H9 (cell line): Measurements from ENCODE around the gene ISL1. TPM values are rescaled to one million over a fixed set of nuclear protein-coding genes. Genes with fewer than 3 reads are reported as not detected.
A peak's percentile ranks its signal among the peaks of the same experiment; 100 is the strongest.

Source experiments
- DNase-seq: peaks from one replicate; pipeline ENCODE4 v3.0.0-alpha.2; 2017
- H2AFZ ChIP-seq: one replicate; pipeline ENCODE4 v1.6.1; 2013; ENCODE audit warnings: mild to moderate bottlenecking, low read length, control low read depth, moderate library complexity
- H2AK5ac ChIP-seq: 2 replicates; pipeline ENCODE4 v1.6.1; 2013; ENCODE audit warnings: low read length, control low read depth, mixed read lengths; ENCODE audit not compliant: insufficient read length
- H2BK120ac ChIP-seq: one replicate; pipeline ENCODE4 v1.6.1; 2013; ENCODE audit warnings: low read depth, mild to moderate bottlenecking, low read length, control low read depth, inconsistent platforms; ENCODE audit not compliant: poor library complexity, severe bottlenecking
- H2BK12ac ChIP-seq: 2 replicates; pipeline ENCODE4 v1.6.1; 2013; ENCODE audit warnings: low read length, control low read depth, mixed read lengths, low read depth; ENCODE audit not compliant: insufficient read length
- H2BK15ac ChIP-seq: 2 replicates; pipeline ENCODE4 v1.6.1; 2013; ENCODE audit warnings: low read depth, low read length, control low read depth
- H2BK20ac ChIP-seq: one replicate; pipeline ENCODE4 v1.6.1; 2013; ENCODE audit warnings: low read depth, mild to moderate bottlenecking, low read length, control low read depth, inconsistent platforms; ENCODE audit not compliant: poor library complexity, severe bottlenecking
- H2BK5ac ChIP-seq: 2 replicates; pipeline ENCODE4 v1.6.1; 2013; ENCODE audit warnings: low read length, control low read depth, mixed read lengths; ENCODE audit not compliant: insufficient read length
- H3K14ac ChIP-seq: 2 replicates; pipeline ENCODE4 v1.6.1; 2013; ENCODE audit warnings: low read length, control low read depth; ENCODE audit not compliant: insufficient read depth
- H3K18ac ChIP-seq: 2 replicates; pipeline ENCODE4 v1.6.1; 2013; ENCODE audit warnings: low read depth, mild to moderate bottlenecking, mixed read lengths, low read length, control low read depth; ENCODE audit not compliant: insufficient read length
- H3K23ac ChIP-seq: 2 replicates; pipeline ENCODE4 v1.6.1; 2013; ENCODE audit warnings: low read length, control low read depth, mixed read lengths, low read depth; ENCODE audit not compliant: insufficient read length
- H3K23me2 ChIP-seq: 2 replicates; pipeline ENCODE4 v1.6.1; 2013; ENCODE audit warnings: low read depth, mild to moderate bottlenecking, mixed read lengths, low read length, control low read depth; ENCODE audit not compliant: insufficient read length, poor library complexity, severe bottlenecking
- H3K27ac ChIP-seq: 2 replicates; pipeline ENCODE4 v1.5.1; 2013; ENCODE audit warnings: low read length, control low read depth, mixed read lengths, low read depth; ENCODE audit not compliant: insufficient read length
- H3K27me3 ChIP-seq: 2 replicates; pipeline ENCODE4 v1.6.1; 2013; ENCODE audit warnings: low read length, control low read depth, inconsistent platforms; ENCODE audit not compliant: insufficient read depth
- H3K4ac ChIP-seq: 2 replicates; pipeline ENCODE4 v1.6.1; 2013; ENCODE audit warnings: low read depth, mild to moderate bottlenecking, control low read depth, inconsistent platforms, low read length, moderate library complexity
- H3K4me1 ChIP-seq: 2 replicates; pipeline ENCODE4 v1.6.1; 2013; ENCODE audit warnings: low read length, control low read depth, inconsistent platforms; ENCODE audit not compliant: insufficient read depth
- H3K4me2 ChIP-seq: 2 replicates; pipeline ENCODE4 v1.6.1; 2013; ENCODE audit warnings: low read length, control low read depth, mixed read lengths; ENCODE audit not compliant: insufficient read length, insufficient read depth
- H3K56ac ChIP-seq: 2 replicates; pipeline ENCODE4 v1.6.1; 2013; ENCODE audit warnings: low read depth, mild to moderate bottlenecking, mixed read lengths, low read length, control low read depth; ENCODE audit not compliant: insufficient read length
- H3K79me1 ChIP-seq: 2 replicates; pipeline ENCODE4 v1.6.1; 2013; ENCODE audit warnings: low read depth, mild to moderate bottlenecking, moderate library complexity, low read length, control low read depth, inconsistent platforms; ENCODE audit not compliant: insufficient read depth, poor library complexity, severe bottlenecking
- H3K79me2 ChIP-seq: 2 replicates; pipeline ENCODE4 v1.6.1; 2013; ENCODE audit warnings: low read length, control low read depth, inconsistent platforms; ENCODE audit not compliant: insufficient read depth
- H3K9ac ChIP-seq: 2 replicates; pipeline ENCODE4 v1.6.1; 2013; ENCODE audit warnings: low read length, control low read depth, mixed read lengths; ENCODE audit not compliant: insufficient read length; ENCODE audit errors: extremely low read depth
- H3K9me3 ChIP-seq: one replicate; pipeline ENCODE4 v1.6.1; 2013; ENCODE audit warnings: low read depth, low read length, inconsistent platforms; ENCODE audit not compliant: control insufficient read depth
- H3T11ph ChIP-seq: one replicate; pipeline ENCODE4 v1.6.1; 2013; ENCODE audit warnings: mild to moderate bottlenecking, low read length, control low read depth, inconsistent platforms
- H4K20me1 ChIP-seq: one replicate; pipeline ENCODE4 v1.6.1; 2013; ENCODE audit not compliant: control insufficient read depth, insufficient read length, insufficient read depth
- H4K5ac ChIP-seq: 2 replicates; pipeline ENCODE4 v1.6.1; 2013; ENCODE audit warnings: low read depth, mild to moderate bottlenecking, mixed read lengths, low read length, control low read depth; ENCODE audit not compliant: insufficient read length
- H4K8ac ChIP-seq: replicated peaks from 2 replicates; pipeline ENCODE4 v1.6.1; 2013; ENCODE audit warnings: low read length, control low read depth, mixed read lengths, low read depth; ENCODE audit not compliant: insufficient read length
- H4K91ac ChIP-seq: 2 replicates; pipeline ENCODE4 v1.6.1; 2013; ENCODE audit warnings: low read depth, mild to moderate bottlenecking, moderate library complexity, mixed read lengths, low read length, control low read depth; ENCODE audit not compliant: insufficient read length
- H3K27ac Mint-ChIP-seq, 3 experiments: 2 replicates in 2 of 3; 3 replicates in 1 of 3; pipeline ENCODE4 v1.8.0; 2020 to 2021; ENCODE audit warnings: mixed read lengths in 3 of 3, mild to moderate bottlenecking in 1 of 3, moderate library complexity in 1 of 3
- H3K27me3 Mint-ChIP-seq: 2 replicates; pipeline ENCODE4 v1.8.0; 2021; ENCODE audit warnings: low read depth, mild to moderate bottlenecking, moderate library complexity, mixed read lengths
- H3K36me3 Mint-ChIP-seq, 3 experiments: 2 replicates in 2 of 3; 3 replicates in 1 of 3; pipeline ENCODE4 v1.8.0; 2020 to 2021; ENCODE audit warnings: low read depth in 3 of 3, mixed read lengths in 3 of 3; ENCODE audit not compliant: insufficient read depth in 1 of 3
- H3K4me1 Mint-ChIP-seq, 2 experiments: 2 replicates each; pipeline ENCODE4 v1.8.0; 2020; ENCODE audit warnings: mixed read lengths in 2 of 2
- H3K4me3 Mint-ChIP-seq, 2 experiments: 2 replicates in 1 of 2; 3 replicates in 1 of 2; pipeline ENCODE4 v1.8.0; 2020 to 2021; ENCODE audit warnings: mild to moderate bottlenecking in 2 of 2, mixed read lengths in 2 of 2, moderate library complexity in 1 of 2
- H3K9me3 Mint-ChIP-seq, 2 experiments: 2 replicates in 1 of 2; 3 replicates in 1 of 2; pipeline ENCODE4 v1.8.0; 2020; ENCODE audit warnings: mild to moderate bottlenecking in 2 of 2, mixed read lengths in 2 of 2, moderate library complexity in 1 of 2
- CTCF ChIP-seq: fragments of 200-600 bp; sonication (generic); conservative IDR thresholded peaks from 3 replicates; pipeline ENCODE4 v1.8.0; 2021; ENCODE audit warnings: antibody characterized with exemption, mild to moderate bottlenecking
- WGBS: extraction: QIAGEN DNeasy Blood & Tissue Kit; methylation state at CpG from one replicate; pipeline ENCODE4 v1.1.7; 2013; ENCODE audit warnings: missing lambda C conversion rate, low lambda C conversion rate, mixed read lengths; ENCODE audit not compliant: insufficient read length; ENCODE audit errors: extremely low coverage; 5-methylcytosine and 5-hydroxymethylcytosine counted together
- total RNA-seq: library from RNA; stranded (reverse); gene quantifications from 2 replicates; pipeline ENCODE4 v1.2.1, GENCODE V29; 2021

ISL1 gene
- total RNA-seq, 1 experiment from 2014 or later, result not detected

DNA sequence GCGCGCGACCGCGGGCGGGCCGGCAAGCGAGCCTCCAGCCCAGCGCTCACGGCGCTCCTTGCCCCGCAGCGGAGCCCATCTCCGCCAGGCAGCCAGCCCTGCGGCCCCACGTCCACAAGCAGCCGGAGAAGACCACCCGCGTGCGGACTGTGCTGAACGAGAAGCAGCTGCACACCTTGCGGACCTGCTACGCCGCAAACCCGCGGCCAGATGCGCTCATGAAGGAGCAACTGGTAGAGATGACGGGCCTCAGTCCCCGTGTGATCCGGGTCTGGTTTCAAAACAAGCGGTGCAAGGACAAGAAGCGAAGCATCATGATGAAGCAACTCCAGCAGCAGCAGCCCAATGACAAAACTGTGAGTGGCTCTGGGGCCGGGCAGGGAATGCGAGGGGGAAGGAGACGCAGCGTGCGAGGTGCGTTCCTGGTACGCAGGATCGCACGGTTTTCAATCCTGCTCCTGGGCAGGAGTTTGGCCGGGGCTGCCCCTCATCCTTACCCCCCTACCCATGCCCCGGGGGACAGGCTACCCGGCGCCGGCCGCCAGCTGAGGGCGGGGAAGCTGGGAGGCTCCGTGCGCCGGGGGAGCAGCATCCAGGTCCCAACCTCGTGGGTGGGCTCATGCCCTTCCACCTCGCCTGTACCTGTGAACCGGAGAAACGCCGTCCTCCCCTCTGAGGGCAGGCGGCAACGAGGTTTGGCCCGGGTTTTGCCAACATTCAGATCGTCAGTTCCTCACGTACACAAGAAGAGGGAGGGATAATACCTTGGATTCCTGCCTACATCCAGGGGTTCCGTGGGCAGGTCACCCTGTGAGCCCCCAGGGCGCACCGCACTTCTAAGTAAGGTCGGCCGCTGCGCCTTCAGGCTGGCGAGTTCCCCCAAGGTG is 6.6 kb downstream of the ISL1 start:
- Mint-ChIP-seq H3K27me3 (peaks cover 100% of the 10 kb centered on the region), H3K9me3 (peaks cover 5 to 11% of the 10 kb centered on the region in 2 experiments; a peak in 2 of 5 replicates), H3K27ac (no peak overlapping the region), H3K4me1 (peaks cover 52 to 86% of the 10 kb centered on the region in 2 experiments), H3K4me3 (peak overlapping the region; percentile 51 to 84), H3K36me3 (no peaks in the 10 kb centered on the region; a peak in 1 of 7 replicates)
- no peak for TF ChIP-seq CTCF
- H4K20me1 ChIP-seq, result no peaks in the 10 kb centered on the region
- no peak overlapping the region for H3T11ph ChIP-seq
- no CpG with 5 or more reads among the region's 68 CpGs for WGBS
- no peak overlapping the region for H3K4ac ChIP-seq
- H3K27ac ChIP-seq, result no peak overlapping the region
- H4K5ac ChIP-seq, result no peak overlapping the region
- H3K9ac ChIP-seq, result no peak overlapping the region
- H3K23me2 ChIP-seq, result peaks cover 18% of the 10 kb centered on the region
- no peak overlapping the region for H2BK120ac ChIP-seq
- no peak overlapping the region for H3K18ac ChIP-seq
- no peaks in the 10 kb centered on the region for H3K79me1 ChIP-seq
- H2BK12ac ChIP-seq, result no peak overlapping the region
- peaks cover 77% of the 10 kb centered on the region for H3K27me3 ChIP-seq
- no peak overlapping the region for H4K91ac ChIP-seq
- peak overlapping the region; percentile 24 for H3K4me2 ChIP-seq
- H3K79me2 ChIP-seq, result no peaks in the 10 kb centered on the region
- no peak overlapping the region for H3K14ac ChIP-seq
- H3K56ac ChIP-seq, result no peak overlapping the region
- H3K23ac ChIP-seq, result no peak overlapping the region
- no peak overlapping the region for H2BK15ac ChIP-seq
- no peak overlapping the region for H2AFZ ChIP-seq
- no peak overlapping the region for H2BK5ac ChIP-seq
- peaks cover 5% of the 10 kb centered on the region; the same call in 1 of the 2 replicates for H3K4me1 ChIP-seq
- no peaks in the 10 kb centered on the region for H3K9me3 ChIP-seq
- H2BK20ac ChIP-seq, result no peak overlapping the region
- DNase-seq, result peak; percentile 57
- no peak overlapping the region for H2AK5ac ChIP-seq
- no peak overlapping the region for H4K8ac ChIP-seq
